NOMO-1 treated with dmso at 0.1 percent for 144 hours (cell line): Measurements from ENCODE around the gene GRM8.
"Not testable (repeated sequence)": the region's sequence is repeated elsewhere in the genome, so short reads cannot be mapped to it uniquely, and the experiment has no call there.

Experiments
- DNase-seq: peaks from one replicate; lab custom pipeline; 2025; ENCODE audit not compliant: unreplicated experiment; lab: John Stamatoyannopoulos, UW

GRM8 gene

GRCh38 chr7:126685018-126685573 lies 567.6 kb downstream of the GRM8 start:
- DNase-seq, result no peak

- no peak for DNase-seq
Measured at GRCh38 chr7:126682176-126682575, 570.6 kb downstream of the GRM8 start.

GRCh38 chr7:126668762-126669161 lies 584.0 kb downstream of the GRM8 start:
- DNase-seq, result not testable (repeated sequence)

- no peak for DNase-seq
Measured at GRCh38 chr7:126668367-126668752, 584.4 kb downstream of the GRM8 start.

GRCh38 chr7:126667742-126668366 lies 584.9 kb downstream of the GRM8 start:
- no peak for DNase-seq

GRCh38 chr7:126662856-126663255 lies 589.9 kb downstream of the GRM8 start:
- DNase-seq, result no peak

GRCh38 chr7:126659124-126659523 lies 593.6 kb downstream of the GRM8 start:
- no peak for DNase-seq

GRCh38 chr7:126658684-126659083 lies 594.1 kb downstream of the GRM8 start:
- no peak for DNase-seq

GRCh38 chr7:126657599-126658358 lies 595.0 kb downstream of the GRM8 start:
- DNase-seq, result no peak

- no peak for DNase-seq
Measured at GRCh38 chr7:126657137-126657536, 595.6 kb downstream of the GRM8 start.

- DNase-seq, result no peak
Measured at GRCh38 chr7:126656165-126656564, 596.6 kb downstream of the GRM8 start.

- no peak for DNase-seq
Measured at GRCh38 chr7:126637538-126637937, 615.2 kb downstream of the GRM8 start.

- no peak for DNase-seq
Measured at GRCh38 chr7:126635545-126635944, 617.2 kb downstream of the GRM8 start.

GRCh38 chr7:126608339-126608776 lies 644.4 kb downstream of the GRM8 start:
- DNase-seq, result no peak

GRCh38 chr7:126606331-126606730 lies 646.4 kb downstream of the GRM8 start:
- DNase-seq, result no peak

- DNase-seq, result no peak
Measured at GRCh38 chr7:126605553-126605952, 647.2 kb downstream of the GRM8 start.

GRCh38 chr7:126605056-126605455 lies 647.7 kb downstream of the GRM8 start:
- DNase-seq, result no peak

GRCh38 chr7:126589068-126589684 lies 663.6 kb downstream of the GRM8 start:
- no peak for DNase-seq

- DNase-seq, result no peak
Measured at GRCh38 chr7:126578338-126578737, 674.4 kb downstream of the GRM8 start.

GRCh38 chr7:126574276-126575250 lies 678.2 kb downstream of the GRM8 start:
- no peak for DNase-seq

GRCh38 chr7:126570845-126571244 lies 681.9 kb downstream of the GRM8 start:
- DNase-seq, result no peak
